GM19193 (cell line): ENCODE data around the gene RCL1.

Experiments used
- POLR2A ChIP-seq: IDR thresholded peaks from 4 replicates; pipeline ENCODE4 v1.6.1; 2011; ENCODE audit not compliant: insufficient read depth, insufficient read length; ENCODE audit errors: extremely low read depth

RCL1 gene

GRCh38 chr9:4792572-4793458 is at the start of gene RCL1:
Gene RCL1, plus strand, starts transcription at chr9:4792944. Its CDS starts 148 bp downstream, at chr9:4793092.
- TF ChIP-seq POLR2A = peak; percentile 85

- no peak for TF ChIP-seq POLR2A
Measured at GRCh38 chr9:4743131-4743875, 49.4 kb upstream of the RCL1 start.

- TF ChIP-seq POLR2A = no peak
Measured at GRCh38 chr9:4746278-4747030, 46.3 kb upstream of the RCL1 start.

GRCh38 chr9:4748612-4749011 is 44.1 kb upstream of the RCL1 start:
- no peak for TF ChIP-seq POLR2A

GRCh38 chr9:4750023-4750673 is 42.6 kb upstream of the RCL1 start:
- no peak for TF ChIP-seq POLR2A

- TF ChIP-seq POLR2A = no peak
Measured at GRCh38 chr9:4755026-4755609, 37.6 kb upstream of the RCL1 start.

GRCh38 chr9:4756420-4756819 is 36.3 kb upstream of the RCL1 start:
- no peak for TF ChIP-seq POLR2A

GRCh38 chr9:4760122-4760521 is 32.6 kb upstream of the RCL1 start:
- TF ChIP-seq POLR2A = no peak

- TF ChIP-seq POLR2A = no peak
Measured at GRCh38 chr9:4762108-4762885, 30.4 kb upstream of the RCL1 start.

- no peak for TF ChIP-seq POLR2A
Measured at GRCh38 chr9:4762886-4763541, 29.7 kb upstream of the RCL1 start.

- TF ChIP-seq POLR2A = no peak
Measured at GRCh38 chr9:4764033-4764432, 28.7 kb upstream of the RCL1 start.

GRCh38 chr9:4768681-4769080 is 24.1 kb upstream of the RCL1 start:
- TF ChIP-seq POLR2A = no peak
